HEK293 (cell line): Measurements from ENCODE around the gene KLF7.

ENCODE experiments used
- CTCF ChIA-PET: fragments of 350-600 bp; formaldehyde crosslinking; extraction: SDS; loops from one replicate; lab custom pipeline; 2021; ENCODE audit warnings: antibody characterized with exemption; lab: Yijun Ruan, JAX
- POLR2A ChIA-PET: fragments of 300-600 bp; formaldehyde crosslinking; extraction: SDS; loops from one replicate; lab custom pipeline; 2020; ENCODE audit warnings: antibody characterized with exemption, inconsistent platforms; lab: Yijun Ruan, JAX
- H3K27ac ChIP-seq: fragments of 200-500 bp; sonication (Bioruptor generic); 2 replicates; pipeline ENCODE4 v1.5.1; 2014; ENCODE audit warnings: low read depth, low read length, control low read depth, inconsistent platforms; ENCODE audit errors: extremely low read depth
- H3K36me3 ChIP-seq, 2 experiments: fragments of 200-500 bp in 1 of 2; sonication (Bioruptor generic) in 1 of 2; 1 replicate in 1 of 2; 2 replicates in 1 of 2; pipeline ENCODE4 v1.5.1; 2014 to 2017; ENCODE audit warnings: inconsistent platforms in 2 of 2, low read length in 2 of 2; ENCODE audit not compliant: control insufficient read depth in 2 of 2, insufficient read depth in 1 of 2
- H3K4me1 ChIP-seq: fragments of 200-500 bp; sonication (Bioruptor generic); 2 replicates; pipeline ENCODE4 v1.5.1; 2014; ENCODE audit warnings: mild to moderate bottlenecking, low read length, inconsistent platforms; ENCODE audit not compliant: control insufficient read depth, insufficient read depth
- H3K4me3 ChIP-seq: 2 replicates; pipeline ENCODE4 v1.5.1; 2011; ENCODE audit warnings: low read depth, mild to moderate bottlenecking, control low read depth, low read length, moderate library complexity
- H3K9me3 ChIP-seq: fragments of 200-500 bp; sonication (Bioruptor generic); 2 replicates; pipeline ENCODE4 v1.5.1; 2014; ENCODE audit warnings: low read depth, low read length, inconsistent platforms; ENCODE audit not compliant: control insufficient read depth, insufficient read depth
- IKZF3 ChIP-seq: fragments of 450-650 bp; IDR thresholded peaks from 2 replicates; pipeline ENCODE4 v1.5.0; 2018; ENCODE audit warnings: missing biosample characterization, mild to moderate bottlenecking, missing genetic modification characterization, moderate library complexity
- KLF9 ChIP-seq: fragments of 450-650 bp; formaldehyde crosslinking; IDR thresholded peaks from 2 replicates; pipeline ENCODE4 v1.5.1; 2016; ENCODE audit warnings: missing biosample characterization, missing genetic modification characterization, low read depth
- ZFP69B ChIP-seq: fragments of 450-650 bp; formaldehyde crosslinking; IDR thresholded peaks from 2 replicates; pipeline ENCODE4 v1.5.1; 2016; ENCODE audit warnings: missing biosample characterization, missing genetic modification characterization
- ZNF16 ChIP-seq: fragments of 450-650 bp; formaldehyde crosslinking; IDR thresholded peaks from 2 replicates; pipeline ENCODE4 v1.5.1; 2016; ENCODE audit warnings: low read depth, missing biosample characterization, missing genetic modification characterization
- ZNF169 ChIP-seq: fragments of 450-650 bp; formaldehyde crosslinking; IDR thresholded peaks from 2 replicates; pipeline ENCODE4 v1.5.1; 2016; ENCODE audit warnings: missing biosample characterization, missing genetic modification characterization
- ZNF341 ChIP-seq: fragments of 450-650 bp; formaldehyde crosslinking; IDR thresholded peaks from 2 replicates; pipeline ENCODE4; 2016; ENCODE audit warnings: low read depth, missing biosample characterization, missing genetic modification characterization
- ZNF501 ChIP-seq: fragments of 450-650 bp; formaldehyde crosslinking; IDR thresholded peaks from 2 replicates; pipeline ENCODE4 v1.5.1; 2016; ENCODE audit warnings: missing biosample characterization, missing genetic modification characterization
- ZNF510 ChIP-seq: fragments of 450-650 bp; formaldehyde crosslinking; IDR thresholded peaks from 2 replicates; pipeline ENCODE4 v1.5.1; 2018; ENCODE audit warnings: mild to moderate bottlenecking, missing genetic modification characterization, missing biosample characterization; ENCODE audit not compliant: insufficient replicate concordance
- ZNF529 ChIP-seq: fragments of 450-650 bp; formaldehyde crosslinking; IDR thresholded peaks from 2 replicates; pipeline ENCODE4 v1.5.1; 2017; ENCODE audit warnings: missing genetic modification characterization, missing biosample characterization; ENCODE audit not compliant: insufficient replicate concordance
- ZNF560 ChIP-seq: fragments of 450-650 bp; formaldehyde crosslinking; IDR thresholded peaks from 2 replicates; pipeline ENCODE4 v1.5.1; 2017; ENCODE audit warnings: missing biosample characterization, missing genetic modification characterization, borderline replicate concordance
- ZNF561 ChIP-seq: fragments of 450-650 bp; IDR thresholded peaks from 2 replicates; pipeline ENCODE4 v1.5.1; 2018; ENCODE audit warnings: missing biosample characterization, missing genetic modification characterization, borderline replicate concordance
- ZNF621 ChIP-seq: fragments of 450-650 bp; formaldehyde crosslinking; IDR thresholded peaks from 2 replicates; pipeline ENCODE4 v1.5.1; 2017; ENCODE audit warnings: missing biosample characterization, missing genetic modification characterization
- ZNF624 ChIP-seq: fragments of 450-650 bp; formaldehyde crosslinking; IDR thresholded peaks from 2 replicates; pipeline ENCODE4 v1.5.1; 2017; ENCODE audit warnings: missing biosample characterization, missing genetic modification characterization
- ZNF670 ChIP-seq: fragments of 450-650 bp; formaldehyde crosslinking; IDR thresholded peaks from 2 replicates; pipeline ENCODE4 v1.5.1; 2016; ENCODE audit warnings: missing biosample characterization, missing genetic modification characterization, low read depth
- ZSCAN30 ChIP-seq: fragments of 450-650 bp; IDR thresholded peaks from 2 replicates; pipeline ENCODE4 v1.5.1; 2018; ENCODE audit warnings: missing biosample characterization, mild to moderate bottlenecking, missing genetic modification characterization, moderate library complexity
- TF ChIP-seq, protein P1 (sequence below): IDR thresholded peaks from 2 replicates; pipeline ENCODE4 v1.6.1; 2011; ENCODE audit warnings: mild to moderate bottlenecking, low read depth, low read length, borderline replicate concordance
- TF ChIP-seq, protein P2 (sequence below): fragments of 450-650 bp; formaldehyde crosslinking; IDR thresholded peaks from 2 replicates; pipeline ENCODE4 v1.5.1; 2017; ENCODE audit warnings: missing biosample characterization, missing genetic modification characterization
- TF ChIP-seq, protein P3 (sequence below): fragments of 450-650 bp; formaldehyde crosslinking; IDR thresholded peaks from 2 replicates; pipeline ENCODE4 v1.5.1; 2016; ENCODE audit warnings: missing biosample characterization, missing genetic modification characterization, borderline replicate concordance
- TF ChIP-seq, protein P4 (sequence below): fragments of 450-650 bp; formaldehyde crosslinking; IDR thresholded peaks from 2 replicates; pipeline ENCODE4 v1.5.1; 2016; ENCODE audit warnings: missing biosample characterization, missing genetic modification characterization
- TF ChIP-seq, protein P5 (sequence below): fragments of 450-650 bp; formaldehyde crosslinking; IDR thresholded peaks from 2 replicates; pipeline ENCODE4 v1.5.1; 2016; ENCODE audit warnings: missing biosample characterization, missing genetic modification characterization
- TF ChIP-seq, protein P6 (sequence below): fragments of 450-650 bp; formaldehyde crosslinking; IDR thresholded peaks from 2 replicates; pipeline ENCODE4 v1.5.1; 2016; ENCODE audit warnings: missing biosample characterization, missing genetic modification characterization
- TF ChIP-seq, protein P7 (sequence below): fragments of 450-650 bp; formaldehyde crosslinking; IDR thresholded peaks from 2 replicates; pipeline ENCODE4; 2016; ENCODE audit warnings: missing biosample characterization, missing genetic modification characterization
- TF ChIP-seq, protein P8 (sequence below): fragments of 450-650 bp; formaldehyde crosslinking; IDR thresholded peaks from 2 replicates; pipeline ENCODE4 v1.5.1; 2016; ENCODE audit warnings: missing biosample characterization, missing genetic modification characterization

The KLF7 gene

DNA sequence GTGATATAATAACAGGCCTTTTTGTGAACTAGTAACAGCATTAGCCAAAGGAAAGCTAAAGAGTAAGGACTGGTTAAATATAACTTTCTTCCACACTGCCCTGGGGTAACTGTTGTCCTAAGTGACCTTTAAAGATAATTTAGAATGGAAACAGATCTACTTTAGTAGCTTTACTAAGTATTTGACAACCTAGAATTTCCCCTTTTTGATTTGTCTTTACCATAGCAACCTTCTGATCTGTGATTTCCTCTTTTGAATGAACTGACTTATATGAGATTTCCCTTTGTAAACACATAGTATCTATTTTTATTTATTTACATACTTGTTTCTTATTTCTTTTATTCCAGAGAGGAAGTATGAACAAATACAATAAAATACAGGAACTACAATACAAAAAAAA is 10.5 kb upstream of the KLF7 start:
- Histone ChIP-seq H3K36me3 (no peaks in the 10 kb centered on the region), H3K9me3 (no peaks in the 10 kb centered on the region), H3K4me3 (no peak overlapping the region), H3K4me1 (no peaks in the 10 kb centered on the region), H3K27ac (no peak overlapping the region)
- ChIA-PET POLR2A (no interaction called here), CTCF (no interaction called here)
- TF ChIP-seq ZNF501 (no peak), ZNF510 (no peak), KLF9 (no peak), ZNF621 (tag by site-specific recombination) (no peak), ZNF624 (tag by site-specific recombination) (no peak), ZNF670 (tag by site-specific recombination) (no peak), ZSCAN30 (tag by site-specific recombination) (no peak), ZNF560 (no peak)
- TF ChIP-seq, protein P1, sequence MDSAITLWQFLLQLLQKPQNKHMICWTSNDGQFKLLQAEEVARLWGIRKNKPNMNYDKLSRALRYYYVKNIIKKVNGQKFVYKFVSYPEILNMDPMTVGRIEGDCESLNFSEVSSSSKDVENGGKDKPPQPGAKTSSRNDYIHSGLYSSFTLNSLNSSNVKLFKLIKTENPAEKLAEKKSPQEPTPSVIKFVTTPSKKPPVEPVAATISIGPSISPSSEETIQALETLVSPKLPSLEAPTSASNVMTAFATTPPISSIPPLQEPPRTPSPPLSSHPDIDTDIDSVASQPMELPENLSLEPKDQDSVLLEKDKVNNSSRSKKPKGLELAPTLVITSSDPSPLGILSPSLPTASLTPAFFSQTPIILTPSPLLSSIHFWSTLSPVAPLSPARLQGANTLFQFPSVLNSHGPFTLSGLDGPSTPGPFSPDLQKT: no peak
- TF ChIP-seq, protein P2, sequence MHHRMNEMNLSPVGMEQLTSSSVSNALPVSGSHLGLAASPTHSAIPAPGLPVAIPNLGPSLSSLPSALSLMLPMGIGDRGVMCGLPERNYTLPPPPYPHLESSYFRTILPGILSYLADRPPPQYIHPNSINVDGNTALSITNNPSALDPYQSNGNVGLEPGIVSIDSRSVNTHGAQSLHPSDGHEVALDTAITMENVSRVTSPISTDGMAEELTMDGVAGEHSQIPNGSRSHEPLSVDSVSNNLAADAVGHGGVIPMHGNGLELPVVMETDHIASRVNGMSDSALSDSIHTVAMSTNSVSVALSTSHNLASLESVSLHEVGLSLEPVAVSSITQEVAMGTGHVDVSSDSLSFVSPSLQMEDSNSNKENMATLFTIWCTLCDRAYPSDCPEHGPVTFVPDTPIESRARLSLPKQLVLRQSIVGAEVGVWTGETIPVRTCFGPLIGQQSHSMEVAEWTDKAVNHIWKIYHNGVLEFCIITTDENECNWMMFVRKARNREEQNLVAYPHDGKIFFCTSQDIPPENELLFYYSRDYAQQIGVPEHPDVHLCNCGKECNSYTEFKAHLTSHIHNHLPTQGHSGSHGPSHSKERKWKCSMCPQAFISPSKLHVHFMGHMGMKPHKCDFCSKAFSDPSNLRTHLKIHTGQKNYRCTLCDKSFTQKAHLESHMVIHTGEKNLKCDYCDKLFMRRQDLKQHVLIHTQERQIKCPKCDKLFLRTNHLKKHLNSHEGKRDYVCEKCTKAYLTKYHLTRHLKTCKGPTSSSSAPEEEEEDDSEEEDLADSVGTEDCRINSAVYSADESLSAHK (tag by site-specific recombination): no peak
- TF ChIP-seq, protein P3, sequence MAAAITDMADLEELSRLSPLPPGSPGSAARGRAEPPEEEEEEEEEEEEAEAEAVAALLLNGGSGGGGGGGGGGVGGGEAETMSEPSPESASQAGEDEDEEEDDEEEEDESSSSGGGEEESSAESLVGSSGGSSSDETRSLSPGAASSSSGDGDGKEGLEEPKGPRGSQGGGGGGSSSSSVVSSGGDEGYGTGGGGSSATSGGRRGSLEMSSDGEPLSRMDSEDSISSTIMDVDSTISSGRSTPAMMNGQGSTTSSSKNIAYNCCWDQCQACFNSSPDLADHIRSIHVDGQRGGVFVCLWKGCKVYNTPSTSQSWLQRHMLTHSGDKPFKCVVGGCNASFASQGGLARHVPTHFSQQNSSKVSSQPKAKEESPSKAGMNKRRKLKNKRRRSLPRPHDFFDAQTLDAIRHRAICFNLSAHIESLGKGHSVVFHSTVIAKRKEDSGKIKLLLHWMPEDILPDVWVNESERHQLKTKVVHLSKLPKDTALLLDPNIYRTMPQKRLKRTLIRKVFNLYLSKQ (tag by site-specific recombination): no peak
- TF ChIP-seq, protein P4, sequence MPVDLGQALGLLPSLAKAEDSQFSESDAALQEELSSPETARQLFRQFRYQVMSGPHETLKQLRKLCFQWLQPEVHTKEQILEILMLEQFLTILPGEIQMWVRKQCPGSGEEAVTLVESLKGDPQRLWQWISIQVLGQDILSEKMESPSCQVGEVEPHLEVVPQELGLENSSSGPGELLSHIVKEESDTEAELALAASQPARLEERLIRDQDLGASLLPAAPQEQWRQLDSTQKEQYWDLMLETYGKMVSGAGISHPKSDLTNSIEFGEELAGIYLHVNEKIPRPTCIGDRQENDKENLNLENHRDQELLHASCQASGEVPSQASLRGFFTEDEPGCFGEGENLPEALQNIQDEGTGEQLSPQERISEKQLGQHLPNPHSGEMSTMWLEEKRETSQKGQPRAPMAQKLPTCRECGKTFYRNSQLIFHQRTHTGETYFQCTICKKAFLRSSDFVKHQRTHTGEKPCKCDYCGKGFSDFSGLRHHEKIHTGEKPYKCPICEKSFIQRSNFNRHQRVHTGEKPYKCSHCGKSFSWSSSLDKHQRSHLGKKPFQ (tag by site-specific recombination): no peak
- TF ChIP-seq, protein P5, sequence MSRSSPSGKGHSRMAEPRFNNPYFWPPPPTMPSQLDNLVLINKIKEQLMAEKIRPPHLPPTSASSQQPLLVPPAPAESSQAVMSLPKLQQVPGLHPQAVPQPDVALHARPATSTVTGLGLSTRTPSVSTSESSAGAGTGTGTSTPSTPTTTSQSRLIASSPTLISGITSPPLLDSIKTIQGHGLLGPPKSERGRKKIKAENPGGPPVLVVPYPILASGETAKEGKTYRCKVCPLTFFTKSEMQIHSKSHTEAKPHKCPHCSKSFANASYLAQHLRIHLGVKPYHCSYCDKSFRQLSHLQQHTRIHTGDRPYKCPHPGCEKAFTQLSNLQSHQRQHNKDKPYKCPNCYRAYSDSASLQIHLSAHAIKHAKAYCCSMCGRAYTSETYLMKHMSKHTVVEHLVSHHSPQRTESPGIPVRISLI: no peak

DNA sequence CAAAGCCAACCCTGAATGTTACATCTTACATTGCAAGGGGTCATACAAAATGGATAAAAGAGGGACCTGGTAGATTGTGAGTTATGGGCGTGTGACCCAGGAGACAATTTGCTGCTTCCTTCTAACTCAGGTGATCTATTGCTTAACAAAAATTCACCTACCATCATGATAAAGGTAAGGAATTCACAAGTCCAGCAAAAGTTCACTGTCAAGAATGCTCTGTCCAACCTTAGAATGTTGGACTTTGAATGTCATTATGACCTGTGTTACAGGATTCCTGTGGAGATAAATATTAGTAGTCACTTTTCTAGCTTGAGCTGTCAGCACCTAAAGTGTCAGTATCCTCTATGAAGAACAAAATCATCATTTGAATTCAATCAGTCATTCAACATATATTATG is 7.9 kb upstream of the KLF7 start:
- Histone ChIP-seq H3K4me3 (no peak overlapping the region), H3K36me3 (no peaks in the 10 kb centered on the region), H3K9me3 (no peaks in the 10 kb centered on the region), H3K4me1 (no peaks in the 10 kb centered on the region), H3K27ac (no peak overlapping the region)
- POLR2A ChIA-PET: no interaction called here
- CTCF ChIA-PET: interaction anchor here (0.6 to 1.2 kb wide), 2 partner anchors 184 to 956 kb away, joined by 3 read pairs; no protein-coding TSS in a partner anchor
- no peak for TF ChIP-seq IKZF3 (tag by site-specific recombination)
- TF ChIP-seq ZNF560: no peak
- TF ChIP-seq ZNF529: no peak
- TF ChIP-seq KLF9: no peak
- no peak for TF ChIP-seq ZNF341
- TF ChIP-seq, protein P6, sequence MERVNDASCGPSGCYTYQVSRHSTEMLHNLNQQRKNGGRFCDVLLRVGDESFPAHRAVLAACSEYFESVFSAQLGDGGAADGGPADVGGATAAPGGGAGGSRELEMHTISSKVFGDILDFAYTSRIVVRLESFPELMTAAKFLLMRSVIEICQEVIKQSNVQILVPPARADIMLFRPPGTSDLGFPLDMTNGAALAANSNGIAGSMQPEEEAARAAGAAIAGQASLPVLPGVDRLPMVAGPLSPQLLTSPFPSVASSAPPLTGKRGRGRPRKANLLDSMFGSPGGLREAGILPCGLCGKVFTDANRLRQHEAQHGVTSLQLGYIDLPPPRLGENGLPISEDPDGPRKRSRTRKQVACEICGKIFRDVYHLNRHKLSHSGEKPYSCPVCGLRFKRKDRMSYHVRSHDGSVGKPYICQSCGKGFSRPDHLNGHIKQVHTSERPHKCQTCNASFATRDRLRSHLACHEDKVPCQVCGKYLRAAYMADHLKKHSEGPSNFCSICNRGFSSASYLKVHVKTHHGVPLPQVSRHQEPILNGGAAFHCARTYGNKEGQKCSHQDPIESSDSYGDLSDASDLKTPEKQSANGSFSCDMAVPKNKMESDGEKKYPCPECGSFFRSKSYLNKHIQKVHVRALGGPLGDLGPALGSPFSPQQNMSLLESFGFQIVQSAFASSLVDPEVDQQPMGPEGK (tag by site-specific recombination): no peak
- TF ChIP-seq ZFP69B: no peak
- no peak for TF ChIP-seq ZNF16 (tag by site-specific recombination)
- no peak for TF ChIP-seq ZNF169 (tag by site-specific recombination)
- TF ChIP-seq, protein P7, sequence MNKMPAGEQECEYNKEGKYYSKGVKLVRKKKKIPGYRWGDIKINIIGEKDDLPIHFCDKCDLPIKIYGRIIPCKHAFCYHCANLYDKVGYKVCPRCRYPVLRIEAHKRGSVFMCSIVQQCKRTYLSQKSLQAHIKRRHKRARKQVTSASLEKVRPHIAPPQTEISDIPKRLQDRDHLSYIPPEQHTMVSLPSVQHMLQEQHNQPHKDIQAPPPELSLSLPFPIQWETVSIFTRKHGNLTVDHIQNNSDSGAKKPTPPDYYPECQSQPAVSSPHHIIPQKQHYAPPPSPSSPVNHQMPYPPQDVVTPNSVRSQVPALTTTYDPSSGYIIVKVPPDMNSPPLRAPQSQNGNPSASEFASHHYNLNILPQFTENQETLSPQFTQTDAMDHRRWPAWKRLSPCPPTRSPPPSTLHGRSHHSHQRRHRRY: no peak
- TF ChIP-seq, protein P8, sequence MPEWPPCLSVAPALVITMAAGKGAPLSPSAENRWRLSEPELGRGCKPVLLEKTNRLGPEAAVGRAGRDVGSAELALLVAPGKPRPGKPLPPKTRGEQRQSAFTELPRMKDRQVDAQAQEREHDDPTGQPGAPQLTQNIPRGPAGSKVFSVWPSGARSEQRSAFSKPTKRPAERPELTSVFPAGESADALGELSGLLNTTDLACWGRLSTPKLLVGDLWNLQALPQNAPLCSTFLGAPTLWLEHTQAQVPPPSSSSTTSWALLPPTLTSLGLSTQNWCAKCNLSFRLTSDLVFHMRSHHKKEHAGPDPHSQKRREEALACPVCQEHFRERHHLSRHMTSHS (tag by site-specific recombination): no peak
- no peak for TF ChIP-seq ZNF561
